ENCODE results near the gene ADAMTS14.

ADAMTS14 gene

DNA sequence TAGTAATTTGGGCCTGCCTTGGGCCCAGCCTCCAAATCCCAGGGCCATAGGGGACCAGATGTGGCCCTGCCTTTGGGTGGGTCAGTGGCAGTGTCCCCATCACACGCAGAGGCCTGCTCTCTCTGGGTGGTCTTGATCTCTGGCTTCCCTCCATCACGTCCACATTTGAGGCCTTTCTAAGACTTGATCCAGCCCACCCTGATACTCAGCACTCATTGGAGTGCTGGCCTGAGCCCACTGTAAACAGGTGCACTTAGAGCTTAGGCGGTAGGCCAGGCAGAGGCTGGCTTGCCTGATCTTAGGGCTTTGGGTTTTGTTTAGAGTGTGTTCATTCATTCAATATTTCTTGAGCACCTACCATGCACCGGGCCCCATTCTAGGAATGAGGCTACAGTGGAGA, 60.3 kb downstream of the ADAMTS14 start:
- DNase-seq (ENCODE audit: low spot score): no peak

- DNase-seq (ENCODE audit: low spot score): peak; percentile 47
Observed at GRCh38 chr10:70733051-70733450, 60.7 kb downstream of the ADAMTS14 start.

DNA sequence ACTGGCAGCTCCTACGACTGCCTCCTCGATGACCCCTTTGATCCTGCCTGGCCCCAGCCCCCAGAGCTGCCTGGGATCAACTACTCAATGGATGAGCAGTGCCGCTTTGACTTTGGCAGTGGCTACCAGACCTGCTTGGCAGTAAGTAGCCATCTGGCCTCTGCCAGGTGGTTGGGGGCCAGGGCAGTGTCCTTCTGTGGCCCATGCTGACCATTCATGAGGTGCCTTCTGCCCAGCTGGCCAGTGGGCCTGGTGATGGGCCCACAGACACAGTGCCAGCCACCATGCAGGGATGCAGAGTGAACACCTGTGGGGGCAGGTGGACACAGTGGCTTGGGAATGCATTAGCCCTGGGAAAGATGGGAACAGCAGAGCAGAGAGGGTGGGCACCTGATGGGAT, 62.9 kb downstream of the ADAMTS14 start:
- no peak for DNase-seq (ENCODE audit: low spot score)

DNA sequence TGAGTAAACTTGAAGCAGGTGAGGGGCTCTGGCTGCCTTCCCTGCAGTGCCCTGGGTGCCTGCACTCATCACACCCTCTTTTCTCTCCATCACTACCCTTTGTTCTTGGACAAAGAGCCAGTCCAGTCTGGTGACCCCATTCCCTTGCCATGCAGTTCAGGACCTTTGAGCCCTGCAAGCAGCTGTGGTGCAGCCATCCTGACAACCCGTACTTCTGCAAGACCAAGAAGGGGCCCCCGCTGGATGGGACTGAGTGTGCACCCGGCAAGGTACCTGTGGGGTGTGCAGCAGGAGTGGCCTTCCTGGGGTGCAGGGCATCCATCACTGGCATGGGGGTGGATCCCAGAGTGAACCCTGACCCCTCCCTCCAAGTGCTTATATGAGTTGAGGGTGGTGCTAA, 64.2 kb downstream of the ADAMTS14 start:
- DNase-seq (ENCODE audit: low spot score): no peak

- no peak for DNase-seq (ENCODE audit: low spot score)
Observed at GRCh38 chr10:70737250-70737649, 64.9 kb downstream of the ADAMTS14 start.

DNA sequence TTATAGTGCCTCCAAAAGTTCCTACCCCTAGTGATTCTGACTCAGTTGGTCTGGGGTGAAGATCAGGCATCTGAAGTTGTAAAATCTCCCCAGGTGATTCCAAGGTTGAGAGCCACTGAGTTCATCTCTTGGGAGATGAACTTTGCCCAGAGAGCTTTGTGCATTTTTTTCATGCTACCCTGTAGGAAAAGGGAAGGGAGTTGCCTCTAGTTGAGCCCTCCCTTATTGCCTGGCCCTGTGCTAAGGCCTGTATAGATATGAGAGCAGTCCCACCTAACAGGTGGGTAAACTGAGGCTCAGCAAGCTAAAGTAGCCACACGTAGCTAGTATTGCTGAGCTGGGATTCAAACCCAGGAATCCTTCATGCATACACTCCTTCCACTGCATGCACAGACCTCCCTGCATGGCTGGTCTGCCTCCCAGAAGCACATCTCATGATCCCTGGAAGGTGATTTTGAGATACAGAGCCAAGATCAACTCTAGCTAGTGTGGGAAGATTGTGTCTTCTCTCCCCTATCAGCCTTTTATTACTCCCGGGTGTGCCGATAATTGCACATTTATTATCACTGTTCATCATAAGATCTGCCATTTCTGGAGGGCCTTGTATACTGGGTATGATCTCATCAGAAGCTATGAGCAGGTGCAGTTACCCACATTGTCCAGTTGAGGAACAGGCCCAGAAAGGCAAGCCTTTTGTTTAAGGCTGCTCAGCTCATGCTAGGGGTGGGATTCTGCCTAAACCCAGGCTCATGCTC, 65.9 kb downstream of the ADAMTS14 start:
- no peak for DNase-seq (ENCODE audit: low spot score)

DNA sequence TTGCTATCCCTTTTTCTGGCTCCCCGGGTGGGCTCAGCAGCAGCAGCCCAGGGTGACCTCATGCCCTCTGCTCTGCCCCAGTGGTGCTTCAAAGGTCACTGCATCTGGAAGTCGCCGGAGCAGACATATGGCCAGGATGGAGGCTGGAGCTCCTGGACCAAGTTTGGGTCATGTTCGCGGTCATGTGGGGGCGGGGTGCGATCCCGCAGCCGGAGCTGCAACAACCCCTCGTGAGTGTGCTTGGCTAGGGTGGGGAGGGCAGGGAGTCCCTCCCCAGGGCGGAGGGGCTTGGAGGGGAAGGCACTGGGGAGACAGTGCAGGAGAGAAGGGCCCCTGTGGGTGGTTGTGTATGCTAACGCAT, 66.4 kb downstream of the ADAMTS14 start:
- DNase-seq (ENCODE audit: low spot score): no peak

DNA sequence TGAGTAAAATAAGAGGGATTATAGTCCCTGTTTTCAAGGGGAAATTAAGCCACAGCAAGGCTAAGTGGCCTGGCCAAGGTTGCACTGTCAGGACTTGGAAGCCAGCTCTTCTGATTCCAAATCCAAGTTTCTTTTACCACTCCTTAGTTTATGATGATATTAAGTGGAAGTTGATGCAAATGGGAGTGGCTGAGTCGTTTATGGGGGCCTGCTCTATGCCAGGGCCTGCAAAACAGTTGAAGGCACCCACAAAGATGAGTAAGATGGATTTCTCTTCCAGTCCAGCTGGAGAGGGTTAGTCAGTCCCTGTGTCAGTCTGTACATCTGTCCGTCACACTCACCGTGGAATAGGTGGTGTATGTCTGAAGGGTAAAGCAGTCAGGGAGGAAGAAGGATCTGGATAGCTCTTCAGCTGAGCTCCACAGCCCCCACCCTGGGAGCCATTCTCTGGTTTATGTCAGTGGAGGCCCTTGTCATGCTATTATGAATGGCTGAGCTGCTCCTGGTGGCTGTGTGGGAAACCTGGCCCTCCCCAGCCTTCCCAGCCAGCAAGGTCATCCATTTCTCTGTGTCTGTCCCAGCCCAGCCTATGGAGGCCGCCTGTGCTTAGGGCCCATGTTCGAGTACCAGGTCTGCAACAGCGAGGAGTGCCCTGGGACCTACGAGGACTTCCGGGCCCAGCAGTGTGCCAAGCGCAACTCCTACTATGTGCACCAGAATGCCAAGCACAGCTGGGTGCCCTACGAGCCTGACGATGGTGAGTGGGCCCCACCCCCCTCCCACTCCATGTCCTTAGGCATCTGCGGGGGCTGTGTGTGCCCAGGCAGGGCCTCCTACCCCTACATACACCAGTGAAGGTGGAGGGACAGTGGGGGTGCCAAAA, 68.3 kb downstream of the ADAMTS14 start:
- no peak for DNase-seq (ENCODE audit: low spot score)

- DNase-seq (ENCODE audit: low spot score): peak; percentile 89
Observed at GRCh38 chr10:70742537-70743429, 70.5 kb downstream of the ADAMTS14 start.

GRCh38 chr10:70743430-70743788, 71.1 kb downstream of the ADAMTS14 start:
- no peak for DNase-seq (ENCODE audit: low spot score)

DNA sequence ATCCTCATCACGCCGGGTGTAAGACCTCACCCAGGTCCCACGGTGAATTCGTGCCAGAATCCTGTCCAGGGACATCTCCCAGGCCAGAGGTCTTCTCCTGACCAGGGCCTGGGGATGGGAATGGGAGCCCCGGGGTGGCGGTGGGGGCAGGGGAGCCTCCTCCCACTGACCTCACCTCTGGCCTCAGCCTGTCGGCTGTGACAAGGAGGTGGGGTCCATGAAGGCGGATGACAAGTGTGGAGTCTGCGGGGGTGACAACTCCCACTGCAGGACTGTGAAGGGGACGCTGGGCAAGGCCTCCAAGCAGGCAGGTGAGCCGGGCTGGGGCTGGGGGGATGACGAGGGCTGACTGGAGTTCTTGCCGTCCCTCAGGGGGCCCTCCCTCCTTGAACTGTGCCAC, 71.6 kb downstream of the ADAMTS14 start:
- no peak for DNase-seq (ENCODE audit: low spot score)

- DNase-seq (ENCODE audit: low spot score): no peak
Observed at GRCh38 chr10:70744617-70745143, 72.4 kb downstream of the ADAMTS14 start.

GRCh38 chr10:70745555-70745954, 73.2 kb downstream of the ADAMTS14 start:
- DNase-seq (ENCODE audit: low spot score): no peak

GRCh38 chr10:70747192-70747965, 75.1 kb downstream of the ADAMTS14 start:
- DNase-seq (ENCODE audit: low spot score): no peak

DNA sequence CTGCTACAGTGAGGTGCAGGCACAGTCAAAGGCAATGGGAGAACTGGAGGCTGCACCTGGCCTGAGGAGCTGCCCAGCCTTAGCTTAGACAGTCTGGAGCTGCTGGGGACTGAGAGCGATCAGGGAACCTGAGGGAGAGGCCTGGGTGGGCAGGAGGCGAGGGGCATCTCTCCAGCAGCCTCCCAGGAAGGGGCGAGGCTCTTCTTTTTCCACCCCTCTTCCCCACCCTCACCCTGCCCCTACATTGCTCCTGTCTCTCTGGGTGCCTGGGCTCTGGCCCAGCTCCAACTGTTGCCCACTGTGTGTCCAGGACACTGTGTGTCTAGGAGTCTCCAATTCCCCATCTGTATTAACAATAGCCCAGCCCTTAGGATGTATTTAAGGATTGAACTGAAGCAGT, 76.0 kb downstream of the ADAMTS14 start:
- no peak for DNase-seq (ENCODE audit: low spot score)

DNA sequence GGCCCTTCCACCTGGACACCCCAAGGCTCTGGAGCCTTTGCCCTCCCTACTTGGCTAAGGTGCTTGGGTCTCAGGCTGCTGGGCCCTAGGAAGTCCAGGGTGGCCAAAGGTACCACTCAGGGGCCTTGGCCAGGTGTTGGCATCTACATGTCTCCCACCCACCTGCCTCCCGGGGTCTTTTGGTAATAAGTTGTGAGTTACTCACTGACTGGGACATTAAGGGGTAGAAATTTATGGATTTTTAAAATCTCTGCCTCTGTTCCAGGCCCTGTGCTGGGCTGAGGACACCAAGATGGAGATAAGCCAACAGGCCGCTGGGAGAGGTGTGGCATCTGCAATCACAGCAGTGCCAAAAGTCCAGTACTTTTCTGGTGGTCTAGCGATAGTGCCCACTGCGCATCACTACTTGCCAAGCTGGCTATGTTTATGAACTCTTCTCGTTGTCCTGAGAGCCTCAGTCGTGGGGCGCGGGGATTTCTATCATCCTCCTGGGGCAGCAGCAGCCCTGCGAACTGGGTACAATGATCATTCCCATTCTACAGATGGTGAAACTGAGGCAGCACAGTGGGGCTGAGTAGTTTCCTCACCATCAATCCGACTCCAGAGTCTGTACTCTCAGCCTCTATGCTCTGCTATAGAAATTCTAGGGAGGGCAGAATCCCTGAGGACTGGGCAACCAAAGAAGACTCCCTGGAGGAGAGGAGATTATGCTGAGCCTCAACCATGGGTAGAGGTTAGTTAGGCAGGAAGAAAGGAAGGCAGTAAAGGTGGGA, 76.7 kb downstream of the ADAMTS14 start:
- DNase-seq (ENCODE audit: low spot score): no peak

GRCh38 chr10:70749756-70750155, 77.5 kb downstream of the ADAMTS14 start:
- no peak for DNase-seq (ENCODE audit: low spot score)

GRCh38 chr10:70750156-70750703, 77.9 kb downstream of the ADAMTS14 start:
- DNase-seq (ENCODE audit: low spot score): no peak

- DNase-seq (ENCODE audit: low spot score): no peak
Observed at GRCh38 chr10:70751356-70751755, 79.0 kb downstream of the ADAMTS14 start.

DNA sequence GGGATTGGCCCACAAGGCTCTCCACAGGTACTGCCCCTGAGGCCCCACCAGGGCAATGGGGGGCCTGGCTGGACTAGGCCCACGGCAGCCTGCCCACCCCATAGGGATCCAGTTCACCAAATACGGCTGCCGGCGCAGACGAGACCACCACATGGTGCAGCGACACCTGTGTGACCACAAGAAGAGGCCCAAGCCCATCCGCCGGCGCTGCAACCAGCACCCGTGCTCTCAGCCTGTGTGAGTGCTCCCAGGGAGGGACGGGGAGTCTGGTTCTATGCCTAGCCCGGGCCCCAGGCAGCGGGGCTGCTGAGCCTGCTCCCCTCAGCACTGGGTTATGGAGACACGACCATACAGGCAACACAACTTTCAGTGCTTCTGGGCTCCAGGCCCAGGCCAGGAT, 79.7 kb downstream of the ADAMTS14 start:
- DNase-seq (ENCODE audit: low spot score): no peak
